HEK293 (cell line): ENCODE results near the gene CYP27B1.

ENCODE experiments used
- CTCF ChIA-PET: fragments of 350-600 bp; formaldehyde crosslinking; extraction: SDS; loops from one replicate; lab custom pipeline; 2021; ENCODE audit warnings: antibody characterized with exemption; lab: Yijun Ruan, JAX
- POLR2A ChIA-PET: fragments of 300-600 bp; formaldehyde crosslinking; extraction: SDS; loops from one replicate; lab custom pipeline; 2020; ENCODE audit warnings: antibody characterized with exemption, inconsistent platforms; lab: Yijun Ruan, JAX
- H3K27ac ChIP-seq: fragments of 200-500 bp; sonication (Bioruptor generic); 2 replicates; pipeline ENCODE4 v1.5.1; 2014; ENCODE audit warnings: low read depth, low read length, control low read depth, inconsistent platforms; ENCODE audit errors: extremely low read depth
- H3K36me3 ChIP-seq, 2 experiments: fragments of 200-500 bp in 1 of 2; sonication (Bioruptor generic) in 1 of 2; 1 replicate in 1 of 2; 2 replicates in 1 of 2; pipeline ENCODE4 v1.5.1; 2014 to 2017; ENCODE audit warnings: inconsistent platforms in 2 of 2, low read length in 2 of 2; ENCODE audit not compliant: control insufficient read depth in 2 of 2, insufficient read depth in 1 of 2
- H3K4me1 ChIP-seq: fragments of 200-500 bp; sonication (Bioruptor generic); 2 replicates; pipeline ENCODE4 v1.5.1; 2014; ENCODE audit warnings: mild to moderate bottlenecking, low read length, inconsistent platforms; ENCODE audit not compliant: control insufficient read depth, insufficient read depth
- H3K4me3 ChIP-seq: 2 replicates; pipeline ENCODE4 v1.5.1; 2011; ENCODE audit warnings: low read depth, mild to moderate bottlenecking, control low read depth, low read length, moderate library complexity
- H3K9me3 ChIP-seq: fragments of 200-500 bp; sonication (Bioruptor generic); 2 replicates; pipeline ENCODE4 v1.5.1; 2014; ENCODE audit warnings: low read depth, low read length, inconsistent platforms; ENCODE audit not compliant: control insufficient read depth, insufficient read depth
- ELK4 ChIP-seq: IDR thresholded peaks from 2 replicates; pipeline ENCODE4 v1.6.1; 2011; ENCODE audit warnings: mild to moderate bottlenecking, low read depth, low read length, borderline replicate concordance
- GLIS1 ChIP-seq: fragments of 450-650 bp; formaldehyde crosslinking; IDR thresholded peaks from 2 replicates; pipeline ENCODE4 v1.5.1; 2016; ENCODE audit warnings: missing biosample characterization, missing genetic modification characterization
- GLIS2 ChIP-seq: fragments of 450-650 bp; formaldehyde crosslinking; IDR thresholded peaks from 2 replicates; pipeline ENCODE4 v1.5.1; 2016; ENCODE audit warnings: missing biosample characterization, missing genetic modification characterization
- HOXC10 ChIP-seq: sonication (generic); formaldehyde crosslinking; IDR thresholded peaks from 2 replicates; pipeline ENCODE4 v1.8.1; 2023; ENCODE audit warnings: mild to moderate bottlenecking, missing genetic modification reagents
- KLF1 ChIP-seq: fragments of 450-650 bp; formaldehyde crosslinking; IDR thresholded peaks from 2 replicates; pipeline ENCODE4 v1.5.1; 2016; ENCODE audit warnings: missing biosample characterization, missing genetic modification characterization
- KLF8 ChIP-seq: fragments of 450-650 bp; formaldehyde crosslinking; IDR thresholded peaks from 2 replicates; pipeline ENCODE4 v1.5.1; 2016; ENCODE audit warnings: missing biosample characterization, missing genetic modification characterization
- PATZ1 ChIP-seq: fragments of 450-650 bp; formaldehyde crosslinking; IDR thresholded peaks from 2 replicates; pipeline ENCODE4 v1.5.1; 2016; ENCODE audit warnings: missing biosample characterization, missing genetic modification characterization
- REST ChIP-seq: fragments of 450-650 bp; formaldehyde crosslinking; IDR thresholded peaks from 2 replicates; pipeline ENCODE4 v1.5.1; 2016; ENCODE audit warnings: missing biosample characterization, missing genetic modification characterization
- SP7 ChIP-seq: fragments of 450-650 bp; formaldehyde crosslinking; IDR thresholded peaks from 2 replicates; pipeline ENCODE4 v1.5.1; 2016; ENCODE audit warnings: missing biosample characterization, missing genetic modification characterization
- ZBTB11 ChIP-seq: fragments of 450-650 bp; formaldehyde crosslinking; conservative IDR thresholded peaks from 2 replicates; pipeline ENCODE4 v1.5.1; 2016; ENCODE audit warnings: low read depth, missing biosample characterization, missing genetic modification characterization
- ZBTB20 ChIP-seq: fragments of 450-650 bp; formaldehyde crosslinking; IDR thresholded peaks from 2 replicates; pipeline ENCODE4 v1.5.1; 2016; ENCODE audit warnings: missing biosample characterization, missing genetic modification characterization
- ZBTB7A ChIP-seq: fragments of 450-650 bp; formaldehyde crosslinking; IDR thresholded peaks from 2 replicates; pipeline ENCODE4 v1.5.1; 2016; ENCODE audit warnings: low read depth, missing biosample characterization, missing genetic modification characterization
- ZEB2 ChIP-seq: fragments of 450-650 bp; formaldehyde crosslinking; IDR thresholded peaks from 2 replicates; pipeline ENCODE4 v1.5.1; 2016; ENCODE audit warnings: missing biosample characterization, missing genetic modification characterization
- ZIC2 ChIP-seq: fragments of 450-650 bp; formaldehyde crosslinking; IDR thresholded peaks from 2 replicates; pipeline ENCODE4 v1.5.1; 2016; ENCODE audit warnings: missing biosample characterization, missing genetic modification characterization
- ZNF138 ChIP-seq: fragments of 450-650 bp; formaldehyde crosslinking; IDR thresholded peaks from 2 replicates; pipeline ENCODE4 v1.5.1; 2016; ENCODE audit warnings: missing biosample characterization, missing genetic modification characterization, borderline replicate concordance
- ZNF155 ChIP-seq: fragments of 450-650 bp; formaldehyde crosslinking; IDR thresholded peaks from 2 replicates; pipeline ENCODE4 v1.5.1; 2016; ENCODE audit warnings: missing biosample characterization, missing genetic modification characterization
- ZNF324 ChIP-seq: fragments of 450-650 bp; formaldehyde crosslinking; IDR thresholded peaks from 2 replicates; pipeline ENCODE4 v1.5.1; 2016; ENCODE audit warnings: missing biosample characterization, missing genetic modification characterization
- ZNF335 ChIP-seq: fragments of 450-650 bp; formaldehyde crosslinking; conservative IDR thresholded peaks from 2 replicates; pipeline ENCODE4 v1.5.1; 2016; ENCODE audit warnings: missing biosample characterization, missing genetic modification characterization
- ZNF423 ChIP-seq: fragments of 450-650 bp; formaldehyde crosslinking; IDR thresholded peaks from 2 replicates; pipeline ENCODE4 v1.5.1; 2016; ENCODE audit warnings: missing biosample characterization, missing genetic modification characterization
- ZNF488 ChIP-seq: fragments of 450-650 bp; formaldehyde crosslinking; IDR thresholded peaks from 2 replicates; pipeline ENCODE4 v1.5.1; 2016; ENCODE audit warnings: missing biosample characterization, missing genetic modification characterization
- ZNF510 ChIP-seq: fragments of 450-650 bp; formaldehyde crosslinking; IDR thresholded peaks from 2 replicates; pipeline ENCODE4 v1.5.1; 2018; ENCODE audit warnings: mild to moderate bottlenecking, missing genetic modification characterization, missing biosample characterization; ENCODE audit not compliant: insufficient replicate concordance
- ZNF561 ChIP-seq: fragments of 450-650 bp; IDR thresholded peaks from 2 replicates; pipeline ENCODE4 v1.5.1; 2018; ENCODE audit warnings: missing biosample characterization, missing genetic modification characterization, borderline replicate concordance
- ZNF600 ChIP-seq: fragments of 450-650 bp; formaldehyde crosslinking; IDR thresholded peaks from 2 replicates; pipeline ENCODE4 v1.5.1; 2016; ENCODE audit warnings: missing biosample characterization, missing genetic modification characterization
- ZNF664 ChIP-seq: fragments of 450-650 bp; formaldehyde crosslinking; IDR thresholded peaks from 2 replicates; pipeline ENCODE4 v1.5.1; 2016; ENCODE audit warnings: missing biosample characterization, missing genetic modification characterization
- ZNF707 ChIP-seq: fragments of 450-650 bp; formaldehyde crosslinking; IDR thresholded peaks from 2 replicates; pipeline ENCODE4 v1.5.1; 2016; ENCODE audit warnings: missing biosample characterization, missing genetic modification characterization
- ZNF792 ChIP-seq: fragments of 450-650 bp; formaldehyde crosslinking; IDR thresholded peaks from 2 replicates; pipeline ENCODE4 v1.5.1; 2016; ENCODE audit warnings: missing biosample characterization, missing genetic modification characterization

CYP27B1 gene

GRCh38 chr12:57755454-57756372 lies 11.2 kb downstream of the CYP27B1 start:
- peaks cover 16% of the 10 kb centered on the region for H3K4me1 ChIP-seq
- CTCF ChIA-PET = interaction anchor here (0.6 to 2.4 kb wide), 8 partner anchors 10 to 151 kb away, joined by 3 to 26 read pairs (median 4); partner anchors contain the start of genes CYP27B1, EEF1AKMT3 and METTL1
- H3K27ac ChIP-seq = peak overlapping the region; percentile 69; the same call in 1 of the 2 replicates
- no peaks in the 10 kb centered on the region for H3K9me3 ChIP-seq
- H3K36me3 ChIP-seq = peaks cover 10 to 45% of the 10 kb centered on the region in 2 experiments
- peak overlapping the region; percentile 63 for H3K4me3 ChIP-seq
- POLR2A ChIA-PET = interaction anchor here (0.7 to 2.0 kb wide), 4 partner anchors 8 to 16 kb away, joined by 3 to 8 read pairs (median 5); partner anchors contain the start of genes CYP27B1, EEF1AKMT3, METTL1 and TSPAN31
- peak; percentile 95 for TF ChIP-seq ZIC2
- no peak for TF ChIP-seq ZNF488 (tag by site-specific recombination)
- TF ChIP-seq PATZ1 (tag by site-specific recombination) = peak; percentile 58
- peak; percentile 93 for TF ChIP-seq KLF1 (tag by site-specific recombination)
- TF ChIP-seq ZNF510 = no peak
- peak; percentile 85 for TF ChIP-seq ZNF423 (tag by site-specific recombination)
- peak; percentile 51 for TF ChIP-seq GLIS1 (tag by site-specific recombination)
- no peak for TF ChIP-seq ZNF155 (tag by site-specific recombination)
- no peak for TF ChIP-seq ZNF324 (tag by site-specific recombination)
- peak; percentile 78 for TF ChIP-seq ZNF600 (tag by site-specific recombination)
- 0 out of 2 replicates have a peak, but pooled peaks have one; percentile 22 for TF ChIP-seq ZBTB11 (tag by site-specific recombination)
- no peak for TF ChIP-seq ZNF664 (tag by site-specific recombination)
- peak; percentile 60; the same call in 1 of the 2 replicates for TF ChIP-seq REST (tag by site-specific recombination)
- no peak for TF ChIP-seq ZNF138 (tag by site-specific recombination)
- 0 out of 2 replicates have a peak, but pooled peaks have one; percentile 18 for TF ChIP-seq ZEB2 (tag by site-specific recombination)
- peak; percentile 42; the same call in 1 of the 2 replicates for TF ChIP-seq ZNF561 (tag by site-specific recombination)
- no peak for TF ChIP-seq HOXC10 (CRISPR knock-in tag)
- peak; percentile 58; the same call in 1 of the 2 replicates for TF ChIP-seq ZNF335 (tag by site-specific recombination)
- no peak for TF ChIP-seq ELK4
- TF ChIP-seq ZBTB7A (tag by site-specific recombination) = 0 out of 2 replicates have a peak, but pooled peaks have one; percentile 22
- TF ChIP-seq GLIS2 = peak; percentile 71
- TF ChIP-seq ZNF707 (tag by site-specific recombination) = no peak
- 0 out of 2 replicates have a peak, but pooled peaks have one; percentile 19 for TF ChIP-seq SP7 (tag by site-specific recombination)
- TF ChIP-seq ZNF792 (tag by site-specific recombination) = no peak
- peak; percentile 74; the same call in 1 of the 2 replicates for TF ChIP-seq ZBTB20 (tag by site-specific recombination)
- TF ChIP-seq KLF8 (tag by site-specific recombination) = peak; percentile 49; the same call in 1 of the 2 replicates
